ENCODE measurements around the gene YPEL4.

The YPEL4 gene

GRCh38 chr11:57662893-57663292, 13.2 kb upstream of the YPEL4 start:
- in situ Hi-C loops (cut with HindIII; ENCODE audit: low sequenced_read_pairs): no loop called here
- no peak for TF ChIP-seq CTCF (IDR thresholded peaks at IDR 0.05; ENCODE audit: low read depth, low read length, missing control alignments)

GRCh38 chr11:57659669-57660068, 10.0 kb upstream of the YPEL4 start:
- TF ChIP-seq CTCF (IDR thresholded peaks at IDR 0.05; ENCODE audit: low read depth, low read length, missing control alignments): no peak
- in situ Hi-C loops (cut with HindIII; ENCODE audit: low sequenced_read_pairs): no loop called here
- DNase-seq (ENCODE audit: low read depth): no peak
- no peak overlapping the region for H3K4me3 ChIP-seq (ENCODE audit: low read depth, low read length)

More at GRCh38 chr11:57662893-57663292, 13.2 kb upstream of the YPEL4 start:
- no peak overlapping the region for H3K4me3 ChIP-seq (ENCODE audit: low read depth, low read length)
- DNase-seq (ENCODE audit: low read depth): no peak

- DNase-seq (ENCODE audit: low read depth): no peak
- in situ Hi-C loops (cut with HindIII; ENCODE audit: low sequenced_read_pairs): no loop called here
- no peak for TF ChIP-seq CTCF (IDR thresholded peaks at IDR 0.05; ENCODE audit: low read depth, low read length, missing control alignments)
- peak overlapping the region; percentile 93 for H3K4me3 ChIP-seq (ENCODE audit: low read depth, low read length)
These were observed 8.3 kb upstream of the YPEL4 start for GRCh38 chr11:57658023-57658361.

GRCh38 chr11:57657194-57658022, 7.7 kb upstream of the YPEL4 start, which contains the start of gene CLP1:
Gene CLP1 (plus strand): TSS chr11:57657762. CDS start chr11:57659477, 1,715 bp downstream.
- no peak for TF ChIP-seq CTCF (IDR thresholded peaks at IDR 0.05; ENCODE audit: low read depth, low read length, missing control alignments)
- in situ Hi-C loops (cut with HindIII; ENCODE audit: low sequenced_read_pairs): no loop called here
- peak within 1 kb of the TSS; percentile 93 for H3K4me3 ChIP-seq (ENCODE audit: low read depth, low read length)
- DNase-seq (ENCODE audit: low read depth): peak; percentile 96

GRCh38 chr11:57656885-57657193, 7.1 kb upstream of the YPEL4 start:
- peak overlapping the region; percentile 93 for H3K4me3 ChIP-seq (ENCODE audit: low read depth, low read length)
- in situ Hi-C loops (cut with HindIII; ENCODE audit: low sequenced_read_pairs): no loop called here
- no peak for DNase-seq (ENCODE audit: low read depth)
- TF ChIP-seq CTCF (IDR thresholded peaks at IDR 0.05; ENCODE audit: low read depth, low read length, missing control alignments): no peak

- TF ChIP-seq CTCF (IDR thresholded peaks at IDR 0.05; ENCODE audit: low read depth, low read length, missing control alignments): no peak
- no peak for DNase-seq (ENCODE audit: low read depth)
- H3K4me3 ChIP-seq (ENCODE audit: low read depth, low read length): no peak overlapping the region
- in situ Hi-C loops (cut with HindIII; ENCODE audit: low sequenced_read_pairs): no loop called here
These were observed 3.5 kb upstream of the YPEL4 start for GRCh38 chr11:57653163-57653562.
